Measurements from ENCODE around the gene STN1. TPM values are rescaled to one million over a fixed set of nuclear protein-coding genes. Genes with fewer than 3 reads are reported as not detected.
A peak's percentile ranks its signal among the peaks of the same experiment; 100 is the strongest.

The STN1 gene, protein sequence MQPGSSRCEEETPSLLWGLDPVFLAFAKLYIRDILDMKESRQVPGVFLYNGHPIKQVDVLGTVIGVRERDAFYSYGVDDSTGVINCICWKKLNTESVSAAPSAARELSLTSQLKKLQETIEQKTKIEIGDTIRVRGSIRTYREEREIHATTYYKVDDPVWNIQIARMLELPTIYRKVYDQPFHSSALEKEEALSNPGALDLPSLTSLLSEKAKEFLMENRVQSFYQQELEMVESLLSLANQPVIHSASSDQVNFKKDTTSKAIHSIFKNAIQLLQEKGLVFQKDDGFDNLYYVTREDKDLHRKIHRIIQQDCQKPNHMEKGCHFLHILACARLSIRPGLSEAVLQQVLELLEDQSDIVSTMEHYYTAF
- total RNA-seq (10 to 100 TPM; 48.2 to 50.5 TPM), polyA plus RNA-seq (ENCODE audit: insufficient read depth, low read depth, low replicate concordance) (50.1 TPM)
- long read RNA-seq, donor 1, transcript STN1-201 (10 exons, 1,417 nt), result major isoform, 11 of 13 reads
- long read RNA-seq, donor 1, partial matches to known transcripts, result 0 of 13 reads
- long read RNA-seq, donor 1, other reads (novel, unspliced or antisense), result 0 of 13 reads
- long read RNA-seq, donor 2, transcript STN1-201 (10 exons, 1,417 nt), result major isoform, 8 of 11 reads
- long read RNA-seq, donor 2, partial matches to known transcripts, result 0 of 11 reads
- long read RNA-seq, donor 2, other reads (novel, unspliced or antisense), result 0 of 11 reads

- peak within 1 kb of the TSS; percentile 76 to 87 for H3K4me3 ChIP-seq
- 0 to 1% methylated on average over 33 to 53 of the region's 53 CpGs for WGBS, 2 donors
- TF ChIP-seq CTCF (IDR thresholded peaks at IDR 0.05) (peak in 2 of 3 experiments; percentile 15 to 35), POLR2A (IDR thresholded peaks at IDR 0.05) (peak; percentile 61)
- H3K4me1 ChIP-seq, result peaks cover 44% of the 10 kb centered on the region
- intact Hi-C loops (cut with DNase I; ENCODE audit: low total_unique reads), result no loop called here
- H3K27ac ChIP-seq, result peak within 1 kb of the TSS; percentile 93 to 97
- H3K36me3 ChIP-seq (ENCODE audit: low read depth, missing control alignments), result no peaks in the 10 kb centered on the region
- H3K9me3 ChIP-seq, result no peaks in the 10 kb centered on the region
- DNase-seq, result peak; percentile 98
- H3K27me3 ChIP-seq, result no peaks in the 10 kb centered on the region
Observed at GRCh38 chr10:103918053-103918846, at the start of gene STN1. Gene STN1 (minus strand): TSS chr10:103918184. CDS start chr10:103917594, 590 bp downstream.

DNA sequence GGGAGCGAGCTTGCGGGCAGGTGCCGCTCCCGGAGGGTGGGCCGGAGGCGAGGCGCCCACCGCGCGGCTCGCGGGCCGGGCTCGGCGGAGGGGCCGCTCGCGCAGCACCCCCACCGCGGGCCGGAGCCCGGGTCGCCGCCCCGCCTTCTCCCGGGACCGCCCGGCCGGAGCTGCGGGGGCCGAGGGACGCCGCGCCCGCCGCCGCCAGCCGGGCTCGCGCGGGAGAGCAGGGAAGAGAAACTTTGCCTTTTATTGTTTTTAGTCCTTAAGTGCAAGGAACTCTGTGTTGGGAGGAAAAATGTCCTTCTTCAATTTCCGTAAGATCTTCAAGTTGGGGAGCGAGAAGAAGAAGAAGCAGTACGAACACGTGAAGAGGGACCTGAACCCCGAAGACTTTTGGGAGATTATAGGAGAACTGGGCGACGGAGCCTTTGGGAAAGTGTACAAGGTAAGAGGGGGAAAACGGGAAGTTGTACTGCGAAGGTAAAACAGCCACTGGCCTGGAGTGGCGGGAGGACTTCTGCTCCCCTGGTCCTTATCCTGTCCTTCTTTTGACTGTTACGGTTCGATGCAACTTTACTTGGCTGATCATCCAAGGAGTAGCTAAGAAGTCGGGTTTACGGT is 49.6 kb upstream of the STN1 start:
- H3K9me3 ChIP-seq, result no peaks in the 10 kb centered on the region
- no peaks in the 10 kb centered on the region for H3K27me3 ChIP-seq
- WGBS, 2 donors, result 0% methylated on average over 17 to 39 of the region's 55 CpGs

DNA sequence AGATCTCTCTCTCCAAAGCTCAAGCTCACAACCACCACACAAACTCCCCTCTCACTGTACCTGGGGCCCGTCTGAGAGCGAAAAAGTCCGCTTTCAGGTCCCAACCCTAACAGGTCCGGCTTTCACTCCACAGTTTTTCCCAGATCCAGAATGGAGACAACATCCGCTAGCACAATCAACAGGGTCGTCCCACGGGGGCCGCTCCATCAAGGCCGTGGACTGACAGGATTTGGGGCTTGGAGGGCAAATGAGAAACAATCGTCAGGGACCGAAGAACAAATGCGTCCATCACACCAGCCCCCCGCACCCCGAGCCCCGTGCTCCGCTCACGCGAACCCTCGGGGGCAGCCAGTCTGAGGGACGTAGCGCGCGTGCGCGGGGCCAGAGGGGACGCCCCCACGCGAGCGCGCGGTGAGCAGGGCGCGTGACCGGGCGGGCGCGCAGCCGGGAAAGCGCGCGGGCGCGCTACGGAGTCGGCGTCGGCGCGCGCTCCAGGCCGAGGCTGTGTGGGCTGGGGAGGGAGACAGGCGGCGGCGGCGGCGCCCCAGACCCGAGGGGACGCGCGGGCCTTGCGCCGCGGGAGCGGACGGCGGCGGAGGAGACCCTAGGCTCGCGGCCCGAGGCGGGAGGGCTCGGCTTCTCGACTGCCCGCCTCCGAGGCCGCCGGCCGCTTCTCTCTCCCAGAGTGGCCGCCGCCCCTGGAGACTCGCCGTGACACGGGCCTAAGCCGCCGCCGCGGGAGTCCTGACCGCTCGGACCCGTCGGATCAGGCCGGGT is 48.9 kb upstream of the STN1 start, which contains the start of gene SLK:
SLK (plus strand) TSS at position 470 of the 777 bp plus-strand sequence. CDS start 606 bp downstream, outside the sequence.
- TF ChIP-seq CTCF (IDR thresholded peaks at IDR 0.05) (no peak), POLR2A (IDR thresholded peaks at IDR 0.05) (peak; percentile 91)
- Histone ChIP-seq H3K27ac (peak within 1 kb of the TSS; percentile 98 to 99), H3K4me1 (peaks cover 8% of the 10 kb centered on the region), H3K27me3 (no peaks in the 10 kb centered on the region), H3K4me3 (peak within 1 kb of the TSS; percentile 80 to 93), H3K36me3 (ENCODE audit: low read depth, missing control alignments) (no peaks in the 10 kb centered on the region), H3K9me3 (no peaks in the 10 kb centered on the region)
- peak; percentile 87 for DNase-seq
- 0 to 1% methylated on average over 6 to 44 of the region's 92 CpGs for whole genome bisulfite sequencing, 2 donors
- intact Hi-C loops (cut with DNase I; ENCODE audit: low total_unique reads), result no loop called here

More for the DNA sequence above, 49.6 kb upstream of the STN1 start:
- Histone ChIP-seq H3K36me3 (ENCODE audit: low read depth, missing control alignments) (no peaks in the 10 kb centered on the region), H3K27ac (peak overlapping the region; percentile 96 to 99), H3K4me1 (peaks cover 8% of the 10 kb centered on the region), H3K4me3 (peak overlapping the region; percentile 80 to 93)
- DNase-seq, result peak; percentile 48
- TF ChIP-seq CTCF (IDR thresholded peaks at IDR 0.05) (no peak), POLR2A (IDR thresholded peaks at IDR 0.05) (no peak)
- intact Hi-C loops (cut with DNase I; ENCODE audit: low total_unique reads), result no loop called here

- H3K4me3 ChIP-seq, result no peak overlapping the region
- 61 to 66% methylated on average over 3 of the region's 3 CpGs for WGBS, 2 donors
- TF ChIP-seq POLR2A (IDR thresholded peaks at IDR 0.05), result no peak
- TF ChIP-seq CTCF (IDR thresholded peaks at IDR 0.05), result no peak
- DNase-seq, result no peak
- H3K9me3 ChIP-seq, result no peaks in the 10 kb centered on the region
- no peak overlapping the region for H3K27ac ChIP-seq
- no peaks in the 10 kb centered on the region for H3K36me3 ChIP-seq (ENCODE audit: low read depth, missing control alignments)
- no peaks in the 10 kb centered on the region for H3K4me1 ChIP-seq
- H3K27me3 ChIP-seq, result no peaks in the 10 kb centered on the region
- intact Hi-C loops (cut with DNase I; ENCODE audit: low total_unique reads), result no loop called here
Observed at GRCh38 chr10:103960103-103960502, 42.1 kb upstream of the STN1 start.

All from testis (tissue), 5 donors.